ENCODE data around the gene CFI.

The CFI gene

GRCh38 chr4:109833756-109834155 lies 32.0 kb upstream of the CFI start:
- no peak overlapping the region for H3K4me3 ChIP-seq (ENCODE audit: low read depth, low read length)
- TF ChIP-seq CTCF (IDR thresholded peaks at IDR 0.05; ENCODE audit: low read depth, low read length, missing control alignments): no peak
- DNase-seq (ENCODE audit: low read depth): no peak

- no peak for DNase-seq (ENCODE audit: low read depth)
- H3K4me3 ChIP-seq (ENCODE audit: low read depth, low read length): no peak within 1 kb of the TSS
- no peak for TF ChIP-seq CTCF (IDR thresholded peaks at IDR 0.05; ENCODE audit: low read depth, low read length, missing control alignments)
Measured at GRCh38 chr4:109827672-109828071, 25.9 kb upstream of the CFI start, which contains the start of gene RRH. Gene RRH (plus strand): TSS chr4:109827972. CDS start chr4:109828028, 56 bp downstream.

GRCh38 chr4:109826719-109827118 lies 24.9 kb upstream of the CFI start:
- no peak overlapping the region for H3K4me3 ChIP-seq (ENCODE audit: low read depth, low read length)
- no peak for DNase-seq (ENCODE audit: low read depth)
- TF ChIP-seq CTCF (IDR thresholded peaks at IDR 0.05; ENCODE audit: low read depth, low read length, missing control alignments): peak; percentile 28

- no peak for TF ChIP-seq CTCF (IDR thresholded peaks at IDR 0.05; ENCODE audit: low read depth, low read length, missing control alignments)
- H3K4me3 ChIP-seq (ENCODE audit: low read depth, low read length): no peak overlapping the region
- DNase-seq (ENCODE audit: low read depth): no peak
Measured at GRCh38 chr4:109821185-109821584, 19.4 kb upstream of the CFI start.

GRCh38 chr4:109820563-109820962 lies 18.8 kb upstream of the CFI start:
- TF ChIP-seq CTCF (IDR thresholded peaks at IDR 0.05; ENCODE audit: low read depth, low read length, missing control alignments): no peak
- no peak for DNase-seq (ENCODE audit: low read depth)
- H3K4me3 ChIP-seq (ENCODE audit: low read depth, low read length): no peak overlapping the region

GRCh38 chr4:109818268-109818667 lies 16.5 kb upstream of the CFI start:
- no peak overlapping the region for H3K4me3 ChIP-seq (ENCODE audit: low read depth, low read length)
- no peak for DNase-seq (ENCODE audit: low read depth)
- no peak for TF ChIP-seq CTCF (IDR thresholded peaks at IDR 0.05; ENCODE audit: low read depth, low read length, missing control alignments)

- DNase-seq (ENCODE audit: low read depth): no peak
- peak overlapping the region; percentile 100; the same call in 1 of the 2 replicates for H3K4me3 ChIP-seq (ENCODE audit: low read depth, low read length)
- no peak for TF ChIP-seq CTCF (IDR thresholded peaks at IDR 0.05; ENCODE audit: low read depth, low read length, missing control alignments)
Measured at GRCh38 chr4:109816894-109817293, 15.1 kb upstream of the CFI start.
